Hepatocyte (in vitro differentiated cells): ENCODE data around the gene INPP4B.

Source experiments
- EZH2phosphoT487 ChIP-seq: fragments of 200-600 bp; sonication (generic); IDR thresholded peaks from one replicate; pipeline ENCODE4 v1.6.1; 2018; ENCODE audit warnings: antibody characterized with exemption, mild to moderate bottlenecking, low read depth, moderate library complexity; ENCODE audit not compliant: unreplicated experiment, severe bottlenecking
- TF ChIP-seq, protein P1 (sequence below): fragments of 200-600 bp; sonication (generic); IDR thresholded peaks from 2 replicates; pipeline ENCODE4 v1.5.1; 2016; ENCODE audit warnings: antibody characterized with exemption, mild to moderate bottlenecking; ENCODE audit not compliant: poor library complexity

DNA sequence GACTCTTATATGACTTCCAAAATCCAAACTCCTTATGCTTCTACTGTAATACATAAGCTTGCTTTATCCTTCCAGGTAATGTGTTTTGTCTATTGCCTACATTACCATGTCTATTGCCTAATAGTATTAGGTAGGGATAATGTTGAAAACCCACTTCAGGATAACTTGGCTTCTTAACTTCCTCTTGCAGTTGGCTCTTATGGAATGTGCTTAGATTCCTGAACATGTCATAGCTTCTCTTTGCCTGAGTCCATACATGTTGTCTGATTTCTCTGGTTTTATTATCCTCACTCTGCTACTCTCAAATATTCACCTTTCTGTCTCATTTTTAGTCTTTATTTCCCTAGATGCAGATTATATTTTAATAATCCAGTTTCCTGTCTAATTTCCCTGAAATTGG is 609.8 kb downstream of the INPP4B start:
- no peak for TF ChIP-seq EZH2phosphoT487
- TF ChIP-seq, protein P1, sequence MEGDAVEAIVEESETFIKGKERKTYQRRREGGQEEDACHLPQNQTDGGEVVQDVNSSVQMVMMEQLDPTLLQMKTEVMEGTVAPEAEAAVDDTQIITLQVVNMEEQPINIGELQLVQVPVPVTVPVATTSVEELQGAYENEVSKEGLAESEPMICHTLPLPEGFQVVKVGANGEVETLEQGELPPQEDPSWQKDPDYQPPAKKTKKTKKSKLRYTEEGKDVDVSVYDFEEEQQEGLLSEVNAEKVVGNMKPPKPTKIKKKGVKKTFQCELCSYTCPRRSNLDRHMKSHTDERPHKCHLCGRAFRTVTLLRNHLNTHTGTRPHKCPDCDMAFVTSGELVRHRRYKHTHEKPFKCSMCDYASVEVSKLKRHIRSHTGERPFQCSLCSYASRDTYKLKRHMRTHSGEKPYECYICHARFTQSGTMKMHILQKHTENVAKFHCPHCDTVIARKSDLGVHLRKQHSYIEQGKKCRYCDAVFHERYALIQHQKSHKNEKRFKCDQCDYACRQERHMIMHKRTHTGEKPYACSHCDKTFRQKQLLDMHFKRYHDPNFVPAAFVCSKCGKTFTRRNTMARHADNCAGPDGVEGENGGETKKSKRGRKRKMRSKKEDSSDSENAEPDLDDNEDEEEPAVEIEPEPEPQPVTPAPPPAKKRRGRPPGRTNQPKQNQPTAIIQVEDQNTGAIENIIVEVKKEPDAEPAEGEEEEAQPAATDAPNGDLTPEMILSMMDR: no peak
